T-helper 1 cell treated with Interleukin-12 subunit alpha and Interleukin-12 subunit beta and Interleukin-4 antibody, amounts not matched to agents 30 μg/mL and 1 μg/mL, for 36 hours (primary cell): Measurements from ENCODE around the gene CHD5.
"Not testable (repeated sequence)": the region's sequence is repeated elsewhere in the genome, so short reads cannot be mapped to it uniquely, and the experiment has no call there.

Source experiments
- H3K27ac Mint-ChIP-seq: one replicate; pipeline ENCODE4 v1.8.0; 2021; ENCODE audit warnings: mild to moderate bottlenecking, mixed read lengths
- H3K27me3 Mint-ChIP-seq: one replicate; pipeline ENCODE4 v1.8.0; 2021; ENCODE audit warnings: low read depth, mixed read lengths
- H3K36me3 Mint-ChIP-seq: one replicate; pipeline ENCODE4 v1.8.0; 2021; ENCODE audit warnings: low read depth, mixed read lengths
- H3K4me1 Mint-ChIP-seq: one replicate; pipeline ENCODE4 v1.8.0; 2021; ENCODE audit warnings: low read depth, mixed read lengths
- H3K4me3 Mint-ChIP-seq: one replicate; pipeline ENCODE4 v1.8.0; 2021; ENCODE audit warnings: mild to moderate bottlenecking, moderate library complexity, mixed read lengths
- H3K9me3 Mint-ChIP-seq: one replicate; pipeline ENCODE4 v1.8.0; 2021; ENCODE audit warnings: mixed read lengths

The CHD5 gene

GRCh38 chr1:6072774-6073479 is 107.2 kb downstream of the CHD5 start:
- Mint-ChIP-seq H3K4me3 (no peak overlapping the region), H3K27me3 (no peaks in the 10 kb centered on the region), H3K9me3 (no peaks in the 10 kb centered on the region), H3K27ac (no peak overlapping the region), H3K4me1 (no peaks in the 10 kb centered on the region), H3K36me3 (peaks cover 18% of the 10 kb centered on the region)

- no peaks in the 10 kb centered on the region for H3K4me1 Mint-ChIP-seq
- H3K4me3 Mint-ChIP-seq: no peak overlapping the region
- no peaks in the 10 kb centered on the region for H3K9me3 Mint-ChIP-seq
- no peaks in the 10 kb centered on the region for H3K27me3 Mint-ChIP-seq
- H3K36me3 Mint-ChIP-seq: peaks cover 15% of the 10 kb centered on the region
- no peak overlapping the region for H3K27ac Mint-ChIP-seq
Measured at GRCh38 chr1:6071219-6071618, 108.9 kb downstream of the CHD5 start.

- H3K4me1 Mint-ChIP-seq: no peaks in the 10 kb centered on the region
- no peak overlapping the region for H3K4me3 Mint-ChIP-seq
- peaks cover 13% of the 10 kb centered on the region for H3K36me3 Mint-ChIP-seq
- H3K27me3 Mint-ChIP-seq: no peaks in the 10 kb centered on the region
- H3K27ac Mint-ChIP-seq: no peak overlapping the region
- no peaks in the 10 kb centered on the region for H3K9me3 Mint-ChIP-seq
Measured at GRCh38 chr1:6070450-6070974, 109.6 kb downstream of the CHD5 start.

- no peaks in the 10 kb centered on the region for H3K27me3 Mint-ChIP-seq
- H3K36me3 Mint-ChIP-seq: peaks cover 9% of the 10 kb centered on the region
- H3K4me1 Mint-ChIP-seq: no peaks in the 10 kb centered on the region
- H3K27ac Mint-ChIP-seq: no peak overlapping the region
- H3K4me3 Mint-ChIP-seq: no peak overlapping the region
- H3K9me3 Mint-ChIP-seq: no peaks in the 10 kb centered on the region
Measured at GRCh38 chr1:6069573-6069972, 110.5 kb downstream of the CHD5 start.

- H3K36me3 Mint-ChIP-seq: peaks cover 9% of the 10 kb centered on the region
- H3K27ac Mint-ChIP-seq: no peak overlapping the region
- no peak overlapping the region for H3K4me3 Mint-ChIP-seq
- no peaks in the 10 kb centered on the region for H3K9me3 Mint-ChIP-seq
- no peaks in the 10 kb centered on the region for H3K4me1 Mint-ChIP-seq
- no peaks in the 10 kb centered on the region for H3K27me3 Mint-ChIP-seq
Measured at GRCh38 chr1:6068932-6069331, 111.2 kb downstream of the CHD5 start.

GRCh38 chr1:6068073-6068472 is 112.0 kb downstream of the CHD5 start:
- H3K36me3 Mint-ChIP-seq: peaks cover 13% of the 10 kb centered on the region
- H3K4me3 Mint-ChIP-seq: no peak overlapping the region
- no peak overlapping the region for H3K27ac Mint-ChIP-seq
- H3K4me1 Mint-ChIP-seq: no peaks in the 10 kb centered on the region
- no peaks in the 10 kb centered on the region for H3K9me3 Mint-ChIP-seq
- H3K27me3 Mint-ChIP-seq: no peaks in the 10 kb centered on the region

GRCh38 chr1:6066680-6067079 is 113.4 kb downstream of the CHD5 start:
- H3K4me3 Mint-ChIP-seq: no peak overlapping the region
- no peaks in the 10 kb centered on the region for H3K9me3 Mint-ChIP-seq
- no peaks in the 10 kb centered on the region for H3K27me3 Mint-ChIP-seq
- no peak overlapping the region for H3K27ac Mint-ChIP-seq
- H3K36me3 Mint-ChIP-seq: peaks cover 14% of the 10 kb centered on the region
- no peaks in the 10 kb centered on the region for H3K4me1 Mint-ChIP-seq

- Mint-ChIP-seq H3K36me3 (peaks cover 12% of the 10 kb centered on the region), H3K4me3 (no peak overlapping the region), H3K27ac (no peak overlapping the region), H3K9me3 (no peaks in the 10 kb centered on the region), H3K27me3 (no peaks in the 10 kb centered on the region), H3K4me1 (no peaks in the 10 kb centered on the region)
Measured at GRCh38 chr1:6065093-6065858, 114.8 kb downstream of the CHD5 start.

- H3K36me3 Mint-ChIP-seq: peaks cover 21% of the 10 kb centered on the region
- H3K27ac Mint-ChIP-seq, H3K27me3 Mint-ChIP-seq, H3K4me3 Mint-ChIP-seq, H3K9me3 Mint-ChIP-seq, H3K4me1 Mint-ChIP-seq: not testable (repeated sequence)
Measured at GRCh38 chr1:6063532-6064053, 116.5 kb downstream of the CHD5 start.

GRCh38 chr1:6062670-6063069 is 117.5 kb downstream of the CHD5 start:
- H3K9me3 Mint-ChIP-seq: no peaks in the 10 kb centered on the region
- no peak overlapping the region for H3K4me3 Mint-ChIP-seq
- peaks cover 3% of the 10 kb centered on the region for H3K4me1 Mint-ChIP-seq
- H3K36me3 Mint-ChIP-seq: peaks cover 21% of the 10 kb centered on the region
- H3K27ac Mint-ChIP-seq: no peak overlapping the region
- H3K27me3 Mint-ChIP-seq: no peaks in the 10 kb centered on the region

- H3K36me3 Mint-ChIP-seq: peaks cover 22% of the 10 kb centered on the region
- H3K9me3 Mint-ChIP-seq: no peaks in the 10 kb centered on the region
- H3K4me1 Mint-ChIP-seq: peaks cover 4% of the 10 kb centered on the region
- H3K4me3 Mint-ChIP-seq: no peak overlapping the region
- H3K27me3 Mint-ChIP-seq: no peaks in the 10 kb centered on the region
- H3K27ac Mint-ChIP-seq: peak overlapping the region; percentile 3
Measured at GRCh38 chr1:6059866-6060265, 120.3 kb downstream of the CHD5 start.

GRCh38 chr1:6057170-6057845 is 122.8 kb downstream of the CHD5 start:
- H3K4me3 Mint-ChIP-seq: no peak overlapping the region
- no peaks in the 10 kb centered on the region for H3K27me3 Mint-ChIP-seq
- no peaks in the 10 kb centered on the region for H3K9me3 Mint-ChIP-seq
- peaks cover 32% of the 10 kb centered on the region for H3K36me3 Mint-ChIP-seq
- no peak overlapping the region for H3K27ac Mint-ChIP-seq
- H3K4me1 Mint-ChIP-seq: peaks cover 4% of the 10 kb centered on the region

GRCh38 chr1:6056572-6056948 is 123.6 kb downstream of the CHD5 start:
- no peak overlapping the region for H3K4me3 Mint-ChIP-seq
- no peaks in the 10 kb centered on the region for H3K27me3 Mint-ChIP-seq
- no peaks in the 10 kb centered on the region for H3K9me3 Mint-ChIP-seq
- no peak overlapping the region for H3K27ac Mint-ChIP-seq
- peaks cover 31% of the 10 kb centered on the region for H3K36me3 Mint-ChIP-seq
- H3K4me1 Mint-ChIP-seq: peaks cover 4% of the 10 kb centered on the region

- Mint-ChIP-seq H3K27me3 (no peaks in the 10 kb centered on the region), H3K36me3 (peaks cover 30% of the 10 kb centered on the region), H3K4me1 (peaks cover 4% of the 10 kb centered on the region), H3K9me3 (no peaks in the 10 kb centered on the region), H3K27ac (no peak overlapping the region), H3K4me3 (no peak overlapping the region)
Measured at GRCh38 chr1:6054596-6054995, 125.5 kb downstream of the CHD5 start.

- Mint-ChIP-seq H3K27me3 (no peaks in the 10 kb centered on the region), H3K27ac (no peak overlapping the region), H3K4me3 (no peak overlapping the region), H3K4me1 (peaks cover 6% of the 10 kb centered on the region), H3K36me3 (peaks cover 29% of the 10 kb centered on the region), H3K9me3 (no peaks in the 10 kb centered on the region)
Measured at GRCh38 chr1:6053206-6053546, 126.9 kb downstream of the CHD5 start.
